ENCODE data around the gene POLE.

The POLE gene

DNA sequence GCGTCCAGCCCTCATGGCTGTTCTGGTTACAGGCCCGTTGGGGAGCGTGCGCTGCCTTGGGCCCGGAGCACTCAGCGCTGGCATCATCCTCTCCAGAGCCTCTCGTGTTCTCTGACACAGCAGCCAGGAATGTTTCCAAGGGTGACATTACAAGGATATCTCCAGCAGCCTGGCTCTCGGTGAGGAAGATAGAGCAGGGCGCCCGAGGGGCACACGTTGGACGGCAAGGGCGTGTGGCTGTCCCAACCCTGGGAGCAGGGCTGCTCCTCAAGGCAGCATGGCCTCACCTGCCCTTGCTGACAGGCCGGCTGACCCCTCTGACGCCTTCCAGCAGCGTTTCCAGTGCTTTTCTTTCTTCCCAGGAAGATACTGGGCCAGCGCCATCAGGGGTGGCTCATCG lies 91.1 kb downstream of the POLE start:
- Histone ChIP-seq H3K4me3 (ENCODE audit: low read depth in 1 of 2, low read length in 2 of 2) (no peak overlapping the region), H3K4me1 (ENCODE audit: insufficient read depth, low read length) (peaks cover 25% of the 10 kb centered on the region), H3K27me3 (ENCODE audit: insufficient read depth, low read length, poor library complexity) (peaks cover 9% of the 10 kb centered on the region), H3K4me2 (ENCODE audit: insufficient read depth, low read length) (no peak overlapping the region), H3K9me3 (ENCODE audit: insufficient read depth, low read length, severe bottlenecking) (no peaks in the 10 kb centered on the region), H3K79me2 (ENCODE audit: insufficient read depth, low read length) (no peaks in the 10 kb centered on the region), H3K36me3 (ENCODE audit: insufficient read depth, low read length) (no peaks in the 10 kb centered on the region), H4K20me1 (ENCODE audit: insufficient read depth, low read length) (peaks cover 5% of the 10 kb centered on the region; the same call in 1 of the 2 replicates), H3K9ac (ENCODE audit: low read depth, low read length) (no peak overlapping the region), H3K27ac (ENCODE audit: low read length) (no peak overlapping the region), H2AFZ (ENCODE audit: low read depth, low read length) (no peak overlapping the region)
- DNase-seq: no peak
- TF ChIP-seq, protein P1, sequence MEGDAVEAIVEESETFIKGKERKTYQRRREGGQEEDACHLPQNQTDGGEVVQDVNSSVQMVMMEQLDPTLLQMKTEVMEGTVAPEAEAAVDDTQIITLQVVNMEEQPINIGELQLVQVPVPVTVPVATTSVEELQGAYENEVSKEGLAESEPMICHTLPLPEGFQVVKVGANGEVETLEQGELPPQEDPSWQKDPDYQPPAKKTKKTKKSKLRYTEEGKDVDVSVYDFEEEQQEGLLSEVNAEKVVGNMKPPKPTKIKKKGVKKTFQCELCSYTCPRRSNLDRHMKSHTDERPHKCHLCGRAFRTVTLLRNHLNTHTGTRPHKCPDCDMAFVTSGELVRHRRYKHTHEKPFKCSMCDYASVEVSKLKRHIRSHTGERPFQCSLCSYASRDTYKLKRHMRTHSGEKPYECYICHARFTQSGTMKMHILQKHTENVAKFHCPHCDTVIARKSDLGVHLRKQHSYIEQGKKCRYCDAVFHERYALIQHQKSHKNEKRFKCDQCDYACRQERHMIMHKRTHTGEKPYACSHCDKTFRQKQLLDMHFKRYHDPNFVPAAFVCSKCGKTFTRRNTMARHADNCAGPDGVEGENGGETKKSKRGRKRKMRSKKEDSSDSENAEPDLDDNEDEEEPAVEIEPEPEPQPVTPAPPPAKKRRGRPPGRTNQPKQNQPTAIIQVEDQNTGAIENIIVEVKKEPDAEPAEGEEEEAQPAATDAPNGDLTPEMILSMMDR (IDR thresholded peaks at IDR 0.05; ENCODE audit: borderline replicate concordance, extremely low read depth, low read length, poor library complexity, severe bottlenecking): no peak
- TF ChIP-seq EZH2 (IDR thresholded peaks at IDR 0.05; ENCODE audit: borderline replicate concordance, low read depth, low read length, severe bottlenecking): no peak
- ATAC-seq (ENCODE audit: insufficient read depth, low read depth): no peak

DNA sequence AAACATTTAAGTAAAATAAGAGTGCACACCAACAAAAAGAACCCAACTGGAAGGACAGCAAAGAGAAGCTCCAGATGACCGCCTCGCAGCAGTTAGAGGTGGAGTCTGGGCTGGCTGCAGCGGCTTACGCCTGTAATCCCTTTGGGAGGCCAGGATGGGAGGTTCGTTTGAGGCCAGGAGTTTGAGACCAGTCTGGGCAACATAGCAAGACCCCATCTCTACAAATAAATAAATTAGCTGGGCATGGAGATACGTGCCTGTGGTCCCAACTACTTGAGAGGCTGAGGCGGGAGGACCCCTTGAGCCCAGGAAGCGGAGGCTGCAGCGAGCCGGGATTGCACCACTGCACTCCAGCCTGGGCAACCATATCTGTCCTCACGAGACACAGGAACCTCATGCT lies 92.0 kb downstream of the POLE start:
- H3K4me2 ChIP-seq (ENCODE audit: insufficient read depth, low read length): no peak overlapping the region
- H4K20me1 ChIP-seq (ENCODE audit: insufficient read depth, low read length): peaks cover 5% of the 10 kb centered on the region; the same call in 1 of the 2 replicates
- H2AFZ ChIP-seq (ENCODE audit: low read depth, low read length): no peak overlapping the region
- H3K9me3 ChIP-seq (ENCODE audit: insufficient read depth, low read length, severe bottlenecking): no peaks in the 10 kb centered on the region
- no peak overlapping the region for H3K4me3 ChIP-seq (ENCODE audit: low read depth in 1 of 2, low read length in 2 of 2)
- no peaks in the 10 kb centered on the region for H3K79me2 ChIP-seq (ENCODE audit: insufficient read depth, low read length)
- H3K27ac ChIP-seq (ENCODE audit: low read length): no peak overlapping the region
- DNase-seq (no peak), ATAC-seq (ENCODE audit: insufficient read depth, low read depth) (no peak)
- peaks cover under 1% of the 10 kb centered on the region for H3K27me3 ChIP-seq (ENCODE audit: insufficient read depth, low read length, poor library complexity)
- no peaks in the 10 kb centered on the region for H3K36me3 ChIP-seq (ENCODE audit: insufficient read depth, low read length)
- no peak for TF ChIP-seq EZH2 (IDR thresholded peaks at IDR 0.05; ENCODE audit: borderline replicate concordance, low read depth, low read length, severe bottlenecking)
- TF ChIP-seq, protein P1 (IDR thresholded peaks at IDR 0.05; ENCODE audit: borderline replicate concordance, extremely low read depth, low read length, poor library complexity, severe bottlenecking): no peak
- peaks cover 17% of the 10 kb centered on the region for H3K4me1 ChIP-seq (ENCODE audit: insufficient read depth, low read length)
- H3K9ac ChIP-seq (ENCODE audit: low read depth, low read length): no peak overlapping the region

DNA sequence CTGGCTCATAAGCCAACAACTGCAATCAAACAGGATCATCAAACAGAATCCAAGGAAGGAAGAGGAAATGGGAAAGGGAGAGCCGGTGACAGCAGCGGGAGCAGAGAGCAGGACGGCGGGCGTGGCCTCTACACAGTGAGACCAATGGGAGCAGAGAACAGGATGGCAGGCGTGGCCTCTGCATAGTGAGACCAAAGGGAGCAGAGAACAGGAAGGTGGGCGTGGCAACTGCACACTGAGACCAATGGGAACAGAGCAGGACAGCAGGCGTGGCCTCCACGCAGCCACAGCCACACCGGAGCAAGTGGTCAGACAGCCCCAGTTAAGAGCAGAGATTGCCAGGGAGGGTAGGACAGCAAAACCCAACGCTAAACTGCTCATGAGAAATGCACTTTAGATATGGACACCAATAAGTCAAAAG lies 93.2 kb downstream of the POLE start:
- Histone ChIP-seq H3K79me2 (ENCODE audit: insufficient read depth, low read length) (no peaks in the 10 kb centered on the region), H2AFZ (ENCODE audit: low read depth, low read length) (no peak overlapping the region), H4K20me1 (ENCODE audit: insufficient read depth, low read length) (peaks cover 8% of the 10 kb centered on the region; the same call in 1 of the 2 replicates), H3K36me3 (ENCODE audit: insufficient read depth, low read length) (no peaks in the 10 kb centered on the region), H3K9me3 (ENCODE audit: insufficient read depth, low read length, severe bottlenecking) (no peaks in the 10 kb centered on the region), H3K27me3 (ENCODE audit: insufficient read depth, low read length, poor library complexity) (no peaks in the 10 kb centered on the region), H3K27ac (ENCODE audit: low read length) (no peak overlapping the region), H3K9ac (ENCODE audit: low read depth, low read length) (no peak overlapping the region), H3K4me3 (ENCODE audit: low read depth in 1 of 2, low read length in 2 of 2) (no peak overlapping the region), H3K4me2 (ENCODE audit: insufficient read depth, low read length) (no peak overlapping the region), H3K4me1 (ENCODE audit: insufficient read depth, low read length) (peaks cover 16% of the 10 kb centered on the region)
- DNase-seq (peak; percentile 47), ATAC-seq (ENCODE audit: insufficient read depth, low read depth) (peak; percentile 47; the same call in 2 of the 3 replicates)
- no peak for TF ChIP-seq EZH2 (IDR thresholded peaks at IDR 0.05; ENCODE audit: borderline replicate concordance, low read depth, low read length, severe bottlenecking)
- TF ChIP-seq, protein P1 (IDR thresholded peaks at IDR 0.05; ENCODE audit: borderline replicate concordance, extremely low read depth, low read length, poor library complexity, severe bottlenecking): no peak

DNA sequence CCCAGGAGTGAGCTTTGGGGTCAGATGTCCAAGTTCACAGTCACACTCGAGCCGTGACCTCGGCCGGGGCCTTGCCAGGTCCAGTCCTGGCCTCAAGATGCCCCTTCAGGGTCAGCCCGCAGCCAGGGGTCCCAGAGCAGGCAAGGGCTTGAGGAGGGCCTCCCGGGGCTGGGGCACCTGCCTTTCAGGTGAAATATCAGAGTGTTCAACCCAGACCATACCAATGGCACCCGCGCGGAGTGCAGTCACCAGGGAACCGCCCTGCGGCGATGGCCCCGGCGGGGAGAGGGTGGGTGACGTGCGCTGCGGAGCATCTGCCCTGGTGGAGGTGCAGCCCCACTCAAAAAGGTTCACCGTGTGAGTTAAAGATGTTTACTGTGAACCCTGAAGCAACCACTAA lies 93.6 kb downstream of the POLE start:
- TF ChIP-seq, protein P1 (IDR thresholded peaks at IDR 0.05; ENCODE audit: borderline replicate concordance, extremely low read depth, low read length, poor library complexity, severe bottlenecking): no peak
- no peak for TF ChIP-seq EZH2 (IDR thresholded peaks at IDR 0.05; ENCODE audit: borderline replicate concordance, low read depth, low read length, severe bottlenecking)
- ATAC-seq (ENCODE audit: insufficient read depth, low read depth) (no peak), DNase-seq (no peak)
- Histone ChIP-seq H3K4me3 (ENCODE audit: low read depth in 1 of 2, low read length in 2 of 2) (no peak overlapping the region), H3K9ac (ENCODE audit: low read depth, low read length) (no peak overlapping the region), H3K9me3 (ENCODE audit: insufficient read depth, low read length, severe bottlenecking) (no peaks in the 10 kb centered on the region), H3K4me2 (ENCODE audit: insufficient read depth, low read length) (no peak overlapping the region), H4K20me1 (ENCODE audit: insufficient read depth, low read length) (peaks cover 11% of the 10 kb centered on the region; the same call in 1 of the 2 replicates), H3K27ac (ENCODE audit: low read length) (no peak overlapping the region), H2AFZ (ENCODE audit: low read depth, low read length) (no peak overlapping the region), H3K27me3 (ENCODE audit: insufficient read depth, low read length, poor library complexity) (no peaks in the 10 kb centered on the region), H3K36me3 (ENCODE audit: insufficient read depth, low read length) (no peaks in the 10 kb centered on the region), H3K4me1 (ENCODE audit: insufficient read depth, low read length) (peaks cover 12% of the 10 kb centered on the region), H3K79me2 (ENCODE audit: insufficient read depth, low read length) (no peaks in the 10 kb centered on the region)

Measured in DND-41 (cell line).